H1 (cell line): Measurements from ENCODE around the gene IL1RAPL1. TPM values are rescaled to one million over a fixed set of nuclear protein-coding genes. Genes with fewer than 3 reads are reported as not detected.

Experiments used
- CTCF ChIA-PET: fragments of 300-600 bp; sonication (Branson Sonifier 250); formaldehyde crosslinking; loops from one replicate; lab custom pipeline; 2021; ENCODE audit not compliant: partially characterized antibody; lab: Charles Lee
- POLR2A ChIA-PET: fragments of 300-600 bp; sonication (Branson Sonifier 250); formaldehyde crosslinking; loops from one replicate; lab custom pipeline; 2021; ENCODE audit warnings: inconsistent platforms; ENCODE audit not compliant: partially characterized antibody; lab: Charles Lee
- DNase-seq, 2 experiments: peaks; one replicate each; pipeline versions ENCODE4 v3.0.0 to v3.0.0-alpha.2; 2010 to 2022; ENCODE audit warnings: low spot score in 2 of 2, low read depth in 1 of 2, mixed read lengths in 1 of 2
- FAIRE-seq: peaks from 2 replicates; lab custom pipeline; 2011; peaks lifted over from hg19 to GRCh38; lab: Jason Lieb, UNC
- H2AFZ ChIP-seq: 2 replicates; pipeline ENCODE4 v1.8.1; 2012; ENCODE audit warnings: low read length, inconsistent platforms
- H2AK5ac ChIP-seq: 2 replicates; pipeline ENCODE4 v1.6.1; 2013; ENCODE audit warnings: low read depth, low read length
- H2BK120ac ChIP-seq: replicated peaks from 2 replicates; pipeline ENCODE3; 2013; ENCODE audit warnings: low read depth, low read length, inconsistent platforms
- H2BK12ac ChIP-seq: 2 replicates; pipeline ENCODE4 v1.6.1; 2013; ENCODE audit warnings: low read depth, low read length
- H2BK15ac ChIP-seq: 2 replicates; pipeline ENCODE4 v1.6.1; 2013; ENCODE audit warnings: low read length
- H2BK20ac ChIP-seq: 2 replicates; pipeline ENCODE4 v1.6.1; 2013; ENCODE audit warnings: low read length
- H2BK5ac ChIP-seq: 2 replicates; pipeline ENCODE4 v1.6.1; 2013; ENCODE audit warnings: low read depth, low read length
- H3K14ac ChIP-seq: 2 replicates; pipeline ENCODE4 v1.6.1; 2013; ENCODE audit warnings: inconsistent platforms; ENCODE audit not compliant: insufficient read length
- H3K18ac ChIP-seq: 2 replicates; pipeline ENCODE4 v1.6.1; 2013; ENCODE audit warnings: low read length; ENCODE audit errors: extremely low read depth
- H3K23ac ChIP-seq: 2 replicates; pipeline ENCODE4 v1.6.1; 2013; ENCODE audit warnings: inconsistent platforms; ENCODE audit not compliant: insufficient read length
- H3K23me2 ChIP-seq: 2 replicates; pipeline ENCODE4 v1.6.1; 2013; ENCODE audit warnings: low read depth, low read length
- H3K27ac ChIP-seq: 2 replicates; pipeline ENCODE4 v1.6.1; 2011; ENCODE audit warnings: low read depth, low read length, inconsistent platforms
- H3K27me3 ChIP-seq, 4 experiments: replicated peaks in 1 of 4; 1 replicate in 1 of 4; 2 replicates in 3 of 4; pipeline versions ENCODE4 v1.6.1 to v1.8.1; 2011 to 2013; ENCODE audit warnings: low read length in 3 of 4, mild to moderate bottlenecking in 3 of 4, inconsistent platforms in 2 of 4, mixed read lengths in 2 of 4, moderate library complexity in 1 of 4; ENCODE audit not compliant: control insufficient read depth in 3 of 4, insufficient read depth in 3 of 4; ENCODE audit errors: extremely low read depth in 1 of 4
- H3K36me3 ChIP-seq, 4 experiments: 2 replicates each; pipeline versions ENCODE4 v1.6.1 to v1.8.1; 2011 to 2013; ENCODE audit warnings: mild to moderate bottlenecking in 4 of 4, low read length in 3 of 4, moderate library complexity in 2 of 4, control low read depth in 1 of 4, inconsistent platforms in 1 of 4; ENCODE audit not compliant: insufficient read depth in 4 of 4, control insufficient read depth in 2 of 4
- H3K4ac ChIP-seq: replicated peaks from 2 replicates; pipeline ENCODE3; 2013; ENCODE audit warnings: low read length, low read depth, mixed read lengths, inconsistent platforms; ENCODE audit not compliant: insufficient read length
- H3K4me1 ChIP-seq, 4 experiments: replicated peaks in 1 of 4; 1 replicate in 1 of 4; 2 replicates in 3 of 4; pipeline versions ENCODE4 v1.6.1 to v1.8.1; 2011 to 2013; ENCODE audit warnings: low read length in 3 of 4, inconsistent platforms in 2 of 4, mixed read lengths in 1 of 4; ENCODE audit not compliant: insufficient read depth in 4 of 4, control insufficient read depth in 3 of 4
- H3K4me2 ChIP-seq, 2 experiments: 2 replicates each; pipeline versions ENCODE4 v1.6.1 to v1.8.1; 2011 to 2013; ENCODE audit warnings: low read depth in 2 of 2, low read length in 2 of 2, control low read depth in 1 of 2, inconsistent platforms in 1 of 2, mild to moderate bottlenecking in 1 of 2; ENCODE audit not compliant: insufficient read depth in 1 of 2
- H3K4me3 ChIP-seq, 4 experiments: fragments of 200-600, 300-600 bp in 1 of 4; sonication (generic), shearing (Covaris generic), sonication (Bioruptor Twin) in 1 of 4; 2 replicates each; pipeline versions ENCODE4 v1.5.1 to v1.8.1; 2011 to 2016; ENCODE audit warnings: low read length in 4 of 4, low read depth in 3 of 4, control low read depth in 2 of 4, inconsistent platforms in 2 of 4, mild to moderate bottlenecking in 2 of 4, mixed read lengths in 1 of 4, moderate library complexity in 1 of 4; ENCODE audit not compliant: insufficient read depth in 2 of 4; ENCODE audit errors: extremely low read depth in 1 of 4
- H3K56ac ChIP-seq: replicated peaks from 2 replicates; pipeline ENCODE3; 2013; ENCODE audit warnings: low read depth, mild to moderate bottlenecking, mixed read lengths, low read length, inconsistent platforms; ENCODE audit not compliant: insufficient read length
- H3K79me1 ChIP-seq: 2 replicates; pipeline ENCODE4 v1.6.1; 2013; ENCODE audit warnings: low read depth, low read length, control low read depth
- H3K79me2 ChIP-seq, 2 experiments: 2 replicates each; pipeline versions ENCODE4 v1.6.1 to v1.8.1; 2012 to 2013; ENCODE audit warnings: low read length in 2 of 2, mild to moderate bottlenecking in 2 of 2, inconsistent platforms in 1 of 2; ENCODE audit not compliant: insufficient read depth in 2 of 2, control insufficient read depth in 1 of 2
- H3K9ac ChIP-seq, 4 experiments: replicated peaks in 1 of 4; 1 replicate in 1 of 4; 2 replicates in 3 of 4; pipeline versions ENCODE4 v1.6.1 to v1.8.1; 2011 to 2013; ENCODE audit warnings: low read depth in 3 of 4, low read length in 3 of 4, control low read depth in 2 of 4, mild to moderate bottlenecking in 2 of 4, moderate library complexity in 2 of 4, inconsistent platforms in 1 of 4; ENCODE audit errors: extremely low read depth in 1 of 4
- H3K9me3 ChIP-seq, 2 experiments: 2 replicates each; pipeline versions ENCODE4 v1.6.1 to v1.8.1; 2012 to 2013; ENCODE audit warnings: mild to moderate bottlenecking in 2 of 2, moderate library complexity in 2 of 2, control low read depth in 1 of 2, inconsistent platforms in 1 of 2, low read depth in 1 of 2, low read length in 1 of 2, mixed read lengths in 1 of 2; ENCODE audit not compliant: insufficient read depth in 2 of 2
- H4K20me1 ChIP-seq, 2 experiments: replicated peaks in 1 of 2; 2 replicates each; pipeline versions ENCODE3 to v1.8.1; 2011 to 2013; ENCODE audit warnings: inconsistent platforms in 2 of 2, low read length in 2 of 2, mild to moderate bottlenecking in 1 of 2; ENCODE audit not compliant: insufficient read depth in 2 of 2, control insufficient read depth in 1 of 2
- H4K5ac ChIP-seq: 2 replicates; pipeline ENCODE4 v1.6.1; 2013; ENCODE audit warnings: low read length, low read depth, mixed read lengths, inconsistent platforms; ENCODE audit not compliant: insufficient read length
- H4K8ac ChIP-seq: 2 replicates; pipeline ENCODE4 v1.8.0; 2013; ENCODE audit warnings: mild to moderate bottlenecking, moderate library complexity, low read length, inconsistent platforms; ENCODE audit not compliant: insufficient read depth; ENCODE audit errors: extremely low read depth
- H4K91ac ChIP-seq: replicated peaks from 2 replicates; pipeline ENCODE3; 2013; ENCODE audit warnings: low read length, mixed read lengths, inconsistent platforms; ENCODE audit not compliant: insufficient read length
- ASH2L ChIP-seq: fragments of 200-600, 300-600 bp; sonication (generic); IDR thresholded peaks from one replicate; pipeline ENCODE4 v1.7.1; 2017; ENCODE audit warnings: low read length
- CBX8 ChIP-seq: fragments of 300-800, 300-1000 bp; sonication (generic); IDR thresholded peaks from 2 replicates; pipeline ENCODE4 v1.7.1; 2016; ENCODE audit warnings: low read depth, low read length, borderline replicate concordance
- CHD1 ChIP-seq: IDR thresholded peaks from 2 replicates; pipeline ENCODE4 v1.6.1; 2012; ENCODE audit warnings: low read depth, low read length, improper control_type of control experiment
- E2F6 ChIP-seq: IDR thresholded peaks from 2 replicates; pipeline ENCODE4 v1.6.1; 2012; ENCODE audit warnings: inconsistent platforms
- GABPA ChIP-seq: IDR thresholded peaks from 2 replicates; pipeline ENCODE4 v1.6.1; 2011; ENCODE audit warnings: mild to moderate bottlenecking, low read length, moderate library complexity, borderline replicate concordance; ENCODE audit not compliant: insufficient read depth
- MAFK ChIP-seq: IDR thresholded peaks from 2 replicates; pipeline ENCODE4 v1.6.1; 2012; ENCODE audit warnings: low read depth, mild to moderate bottlenecking, improper control_type of control experiment, low read length
- NANOG ChIP-seq: IDR thresholded peaks from 2 replicates; pipeline ENCODE4 v1.6.1; 2011; ENCODE audit warnings: low read length, low read depth, mild to moderate bottlenecking, inconsistent platforms; ENCODE audit not compliant: insufficient read depth, poor library complexity, severe bottlenecking
- SP2 ChIP-seq: IDR thresholded peaks from 2 replicates; pipeline ENCODE4 v1.6.1; 2012; ENCODE audit warnings: mild to moderate bottlenecking, low read length, inconsistent platforms
- YY1 ChIP-seq: IDR thresholded peaks from 2 replicates; pipeline ENCODE4 v1.6.1; 2011; ENCODE audit warnings: low read depth, mild to moderate bottlenecking, low read length
- WGBS, 2 experiments: shearing (Covaris generic) in 1 of 2; methylation state at CpG; one replicate each; pipeline versions ENCODE4 v1.1.6 to v1.1.7; 2013 to 2015; ENCODE audit warnings: low lambda C conversion rate in 2 of 2, mixed read lengths in 2 of 2, inconsistent platforms in 1 of 2, low coverage in 1 of 2, missing lambda C conversion rate in 1 of 2; ENCODE audit not compliant: insufficient replicate concordance in 2 of 2, insufficient coverage in 1 of 2, insufficient read length in 1 of 2; ENCODE audit errors: extremely low coverage in 1 of 2, missing lambda C conversion rate in 1 of 2; 5-methylcytosine and 5-hydroxymethylcytosine counted together
- polyA plus RNA-seq, 7 experiments: library from polyadenylated mRNA; depleted of rRNA in 3 of 7; stranded (reverse) in 5 of 7; unstranded in 2 of 7; fragments of >200 nt in 5 of 7; fragments of 200-250 nt in 2 of 7; gene quantifications; 1 replicate in 5 of 7; 2 replicates in 1 of 7; 4 replicates in 1 of 7; pipeline versions ENCODE4 v1.2.1 to v1.2.3, GENCODE V29; 2011 to 2013; ENCODE audit warnings: missing spikeins in 2 of 7, mixed read lengths in 2 of 7
- total RNA-seq: library from RNA; stranded (reverse); fragmentation: NEBNext Ultra II Directional; extraction: Animal tissue kit (Norgen Biotek cat#: 25700); gene quantifications from 2 replicates; pipeline ENCODE4 v1.2.1, GENCODE V29; 2021
- TF ChIP-seq, protein P1 (sequence below): IDR thresholded peaks from 2 replicates; pipeline ENCODE4 v1.6.1; 2011; ENCODE audit warnings: low read depth, mild to moderate bottlenecking, low read length; ENCODE audit not compliant: insufficient read depth
- TF ChIP-seq, protein P2 (sequence below), 3 experiments: IDR thresholded peaks; 1 replicate in 2 of 3; 2 replicates in 1 of 3; pipeline versions ENCODE4 v1.5.1 to v1.6.1; 2011; ENCODE audit warnings: low read length in 3 of 3, mild to moderate bottlenecking in 3 of 3, inconsistent platforms in 2 of 3, low read depth in 1 of 3, moderate library complexity in 1 of 3; ENCODE audit not compliant: insufficient read depth in 1 of 3; ENCODE audit errors: control extremely low read depth in 1 of 3

IL1RAPL1 gene
- total and polyA plus RNA-seq, 2 of the 8 experiments (the other 6 are each of a cell fraction or from before 2014, with no cell fraction given), result 0.11 to 0.35 TPM

DNA sequence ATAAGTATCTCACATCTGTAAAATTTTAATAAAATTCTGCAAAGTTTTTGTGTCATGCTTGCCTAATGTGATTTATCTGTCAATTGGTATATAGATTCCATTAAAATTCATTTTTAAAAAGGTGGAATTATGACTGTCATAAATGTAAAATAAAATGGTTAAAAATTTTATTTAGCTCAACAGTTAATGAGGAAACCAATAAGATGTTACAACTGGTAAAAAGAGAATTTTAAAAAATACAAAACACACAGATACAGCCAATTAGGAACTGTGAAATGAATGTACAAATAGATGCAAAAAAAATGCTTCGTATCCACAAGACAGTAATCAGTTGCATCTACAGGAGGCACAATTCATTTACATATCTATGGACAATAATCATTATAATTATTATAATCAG is 297.6 kb downstream of the IL1RAPL1 start:
- no peak overlapping the region for H3K4ac ChIP-seq
- no peak overlapping the region for H3K4me3 ChIP-seq
- no peak overlapping the region for H4K91ac ChIP-seq
- H4K5ac ChIP-seq, result no peak overlapping the region
- H3K23me2 ChIP-seq, result no peaks in the 10 kb centered on the region
- no peak overlapping the region for H3K23ac ChIP-seq
- H3K56ac ChIP-seq, result no peak overlapping the region
- ChIA-PET POLR2A (no interaction called here), CTCF (no interaction called here)
- H3K9ac ChIP-seq, result no peak overlapping the region
- FAIRE-seq (no peak), DNase-seq (no peak)
- no peak overlapping the region for H3K14ac ChIP-seq
- no peaks in the 10 kb centered on the region for H3K9me3 ChIP-seq
- H3K79me1 ChIP-seq, result no peaks in the 10 kb centered on the region
- no peak overlapping the region for H2AK5ac ChIP-seq
- no peaks in the 10 kb centered on the region for H4K20me1 ChIP-seq
- H3K27ac ChIP-seq, result no peak overlapping the region
- H2BK12ac ChIP-seq, result no peak overlapping the region
- H3K79me2 ChIP-seq, result no peaks in the 10 kb centered on the region
- no peak overlapping the region for H2BK15ac ChIP-seq
- no peak overlapping the region for H2BK5ac ChIP-seq
- no peaks in the 10 kb centered on the region for H3K27me3 ChIP-seq
- WGBS, 2 experiments, result 100% methylated on average over 1 of the region's 1 CpG; no CpG with 5 or more reads in 1 of the 2 experiments
- H2BK20ac ChIP-seq, result no peak overlapping the region
- no peak overlapping the region for H3K4me2 ChIP-seq
- H4K8ac ChIP-seq, result no peak overlapping the region
- H2AFZ ChIP-seq, result no peak overlapping the region
- H2BK120ac ChIP-seq, result no peak overlapping the region
- H3K36me3 ChIP-seq, result no peaks in the 10 kb centered on the region
- no peak overlapping the region for H3K18ac ChIP-seq
- no peaks in the 10 kb centered on the region for H3K4me1 ChIP-seq
- no peak for TF ChIP-seq SP2
- TF ChIP-seq, protein P1, sequence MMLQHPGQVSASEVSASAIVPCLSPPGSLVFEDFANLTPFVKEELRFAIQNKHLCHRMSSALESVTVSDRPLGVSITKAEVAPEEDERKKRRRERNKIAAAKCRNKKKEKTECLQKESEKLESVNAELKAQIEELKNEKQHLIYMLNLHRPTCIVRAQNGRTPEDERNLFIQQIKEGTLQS, result no peak
- TF ChIP-seq E2F6, result no peak
- TF ChIP-seq, protein P2, sequence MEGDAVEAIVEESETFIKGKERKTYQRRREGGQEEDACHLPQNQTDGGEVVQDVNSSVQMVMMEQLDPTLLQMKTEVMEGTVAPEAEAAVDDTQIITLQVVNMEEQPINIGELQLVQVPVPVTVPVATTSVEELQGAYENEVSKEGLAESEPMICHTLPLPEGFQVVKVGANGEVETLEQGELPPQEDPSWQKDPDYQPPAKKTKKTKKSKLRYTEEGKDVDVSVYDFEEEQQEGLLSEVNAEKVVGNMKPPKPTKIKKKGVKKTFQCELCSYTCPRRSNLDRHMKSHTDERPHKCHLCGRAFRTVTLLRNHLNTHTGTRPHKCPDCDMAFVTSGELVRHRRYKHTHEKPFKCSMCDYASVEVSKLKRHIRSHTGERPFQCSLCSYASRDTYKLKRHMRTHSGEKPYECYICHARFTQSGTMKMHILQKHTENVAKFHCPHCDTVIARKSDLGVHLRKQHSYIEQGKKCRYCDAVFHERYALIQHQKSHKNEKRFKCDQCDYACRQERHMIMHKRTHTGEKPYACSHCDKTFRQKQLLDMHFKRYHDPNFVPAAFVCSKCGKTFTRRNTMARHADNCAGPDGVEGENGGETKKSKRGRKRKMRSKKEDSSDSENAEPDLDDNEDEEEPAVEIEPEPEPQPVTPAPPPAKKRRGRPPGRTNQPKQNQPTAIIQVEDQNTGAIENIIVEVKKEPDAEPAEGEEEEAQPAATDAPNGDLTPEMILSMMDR (IDR thresholded peaks at IDR 0.05; ENCODE audit: control extremely low read depth in 1 of 3, insufficient read depth in 1 of 3, low read depth in 1 of 3, low read length in 3 of 3), result no peak
- TF ChIP-seq MAFK, result no peak
- TF ChIP-seq NANOG, result no peak
- TF ChIP-seq CHD1, result no peak
- no peak for TF ChIP-seq CBX8
- no peak for TF ChIP-seq GABPA
- TF ChIP-seq YY1, result no peak
- no peak for TF ChIP-seq ASH2L
